Esophagus muscularis mucosa (tissue), 3 donors: ENCODE results near the gene PCBD1.
"Not testable (repeated sequence)": the region's sequence is repeated elsewhere in the genome, so short reads cannot be mapped to it uniquely, and the experiment has no call there.

Experiments
- POLR2A ChIP-seq: fragments of 450-650 bp; IDR thresholded peaks from one replicate; pipeline ENCODE4 v1.6.1; 2017; ENCODE audit warnings: antibody characterized with exemption, moderate library complexity, mild to moderate bottlenecking, low read depth
- POLR2AphosphoS5 ChIP-seq, 2 donors: sonication (generic); formaldehyde crosslinking; IDR thresholded peaks; one replicate each; pipeline ENCODE4 v1.6.1; 2017; ENCODE audit warnings: antibody characterized with exemption in 2 of 2
- TF ChIP-seq, protein P1 (sequence below), 3 experiments: fragments of 200-600 bp in 2 of 3; fragments of 450-650 bp in 1 of 3; sonication (generic) in 2 of 3; IDR thresholded peaks; one replicate each; pipeline ENCODE4 v1.5.1; 2017 to 2019; ENCODE audit warnings: antibody characterized with exemption in 3 of 3, mild to moderate bottlenecking in 2 of 3, moderate library complexity in 1 of 3

DNA sequence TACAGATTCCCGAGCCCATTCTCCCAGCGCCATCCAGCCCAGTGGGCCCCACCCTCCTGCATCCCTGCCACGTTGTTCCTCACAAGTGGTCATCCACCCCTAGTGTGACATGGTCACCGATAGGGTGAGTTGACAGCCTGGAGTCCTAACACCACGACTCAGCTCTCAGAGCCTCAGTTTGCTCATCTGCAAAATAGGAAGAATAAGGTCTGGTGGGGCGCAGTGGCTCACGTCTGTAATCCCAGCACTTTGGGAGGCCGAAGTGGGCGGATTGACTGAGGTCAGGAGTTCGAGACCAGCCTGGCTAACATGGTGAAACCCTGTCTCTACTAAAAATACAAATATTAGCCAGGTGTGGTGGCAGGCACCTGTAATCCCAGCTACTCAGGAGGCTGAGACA, 31.5 kb upstream of the PCBD1 start:
- TF ChIP-seq, protein P1, sequence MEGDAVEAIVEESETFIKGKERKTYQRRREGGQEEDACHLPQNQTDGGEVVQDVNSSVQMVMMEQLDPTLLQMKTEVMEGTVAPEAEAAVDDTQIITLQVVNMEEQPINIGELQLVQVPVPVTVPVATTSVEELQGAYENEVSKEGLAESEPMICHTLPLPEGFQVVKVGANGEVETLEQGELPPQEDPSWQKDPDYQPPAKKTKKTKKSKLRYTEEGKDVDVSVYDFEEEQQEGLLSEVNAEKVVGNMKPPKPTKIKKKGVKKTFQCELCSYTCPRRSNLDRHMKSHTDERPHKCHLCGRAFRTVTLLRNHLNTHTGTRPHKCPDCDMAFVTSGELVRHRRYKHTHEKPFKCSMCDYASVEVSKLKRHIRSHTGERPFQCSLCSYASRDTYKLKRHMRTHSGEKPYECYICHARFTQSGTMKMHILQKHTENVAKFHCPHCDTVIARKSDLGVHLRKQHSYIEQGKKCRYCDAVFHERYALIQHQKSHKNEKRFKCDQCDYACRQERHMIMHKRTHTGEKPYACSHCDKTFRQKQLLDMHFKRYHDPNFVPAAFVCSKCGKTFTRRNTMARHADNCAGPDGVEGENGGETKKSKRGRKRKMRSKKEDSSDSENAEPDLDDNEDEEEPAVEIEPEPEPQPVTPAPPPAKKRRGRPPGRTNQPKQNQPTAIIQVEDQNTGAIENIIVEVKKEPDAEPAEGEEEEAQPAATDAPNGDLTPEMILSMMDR (IDR thresholded peaks at IDR 0.05) = not testable (repeated sequence)
- TF ChIP-seq POLR2A; POLR2AphosphoS5 (IDR thresholded peaks at IDR 0.05): not testable (repeated sequence)
